Measurements from ENCODE around the gene GJC2. TPM values are rescaled to one million over a fixed set of nuclear protein-coding genes. Genes with fewer than 3 reads are reported as not detected.
A peak's percentile ranks its signal among the peaks of the same experiment; 100 is the strongest.

Gene GJC2
- total and polyA plus RNA-seq, 3 donors from 2014 or later = 2.0 to 4.2 (median 2.6) TPM

- Histone ChIP-seq H3K4me3 (peak overlapping the region; percentile 94 to 99), H3K27me3 (no peaks in the 10 kb centered on the region), H3K9me3 (no peaks in the 10 kb centered on the region), H3K36me3 (ENCODE audit: low read depth, missing control alignments) (no peaks in the 10 kb centered on the region), H3K4me1 (peaks cover 32% of the 10 kb centered on the region), H3K27ac (peak overlapping the region; percentile 97 to 99)
- no peak for TF ChIP-seq CTCF (IDR thresholded peaks at IDR 0.05)
- TF ChIP-seq POLR2A (IDR thresholded peaks at IDR 0.05) = no peak
- intact Hi-C loops (cut with DNase I; ENCODE audit: low total_unique reads) = no loop called here
- DNase-seq = no peak
- 2 to 5% methylated on average over 17 to 25 of the region's 25 CpGs for WGBS, 2 donors
Observed at GRCh38 chr1:228140724-228141225, 9.0 kb upstream of the GJC2 start.

- TF ChIP-seq POLR2A (IDR thresholded peaks at IDR 0.05) (no peak), CTCF (IDR thresholded peaks at IDR 0.05) (no peak)
- H3K36me3 ChIP-seq (ENCODE audit: low read depth, missing control alignments) = no peaks in the 10 kb centered on the region
- peak overlapping the region; percentile 94 to 99 for H3K4me3 ChIP-seq
- no peaks in the 10 kb centered on the region for H3K27me3 ChIP-seq
- peak overlapping the region; percentile 97 to 99 for H3K27ac ChIP-seq
- WGBS, 2 donors = 8 to 9% methylated on average over 14 to 27 of the region's 27 CpGs
- DNase-seq = peak; percentile 79
- peaks cover 38% of the 10 kb centered on the region for H3K4me1 ChIP-seq
- intact Hi-C loops (cut with DNase I; ENCODE audit: low total_unique reads) = no loop called here
- no peaks in the 10 kb centered on the region for H3K9me3 ChIP-seq
Observed at GRCh38 chr1:228141226-228142044, 8.3 kb upstream of the GJC2 start.

- no peaks in the 10 kb centered on the region for H3K27me3 ChIP-seq
- peaks cover 45% of the 10 kb centered on the region for H3K4me1 ChIP-seq
- WGBS, 2 donors = 74 to 84% methylated on average over 4 to 16 of the region's 16 CpGs
- intact Hi-C loops (cut with DNase I; ENCODE audit: low total_unique reads) = no loop called here
- H3K9me3 ChIP-seq = no peaks in the 10 kb centered on the region
- no peak overlapping the region for H3K4me3 ChIP-seq
- TF ChIP-seq CTCF (IDR thresholded peaks at IDR 0.05) (no peak), POLR2A (IDR thresholded peaks at IDR 0.05) (no peak)
- DNase-seq = no peak
- H3K36me3 ChIP-seq (ENCODE audit: low read depth, missing control alignments) = no peaks in the 10 kb centered on the region
- peak overlapping the region; percentile 97 to 99 for H3K27ac ChIP-seq
Observed at GRCh38 chr1:228142155-228142691, 7.5 kb upstream of the GJC2 start.

DNA sequence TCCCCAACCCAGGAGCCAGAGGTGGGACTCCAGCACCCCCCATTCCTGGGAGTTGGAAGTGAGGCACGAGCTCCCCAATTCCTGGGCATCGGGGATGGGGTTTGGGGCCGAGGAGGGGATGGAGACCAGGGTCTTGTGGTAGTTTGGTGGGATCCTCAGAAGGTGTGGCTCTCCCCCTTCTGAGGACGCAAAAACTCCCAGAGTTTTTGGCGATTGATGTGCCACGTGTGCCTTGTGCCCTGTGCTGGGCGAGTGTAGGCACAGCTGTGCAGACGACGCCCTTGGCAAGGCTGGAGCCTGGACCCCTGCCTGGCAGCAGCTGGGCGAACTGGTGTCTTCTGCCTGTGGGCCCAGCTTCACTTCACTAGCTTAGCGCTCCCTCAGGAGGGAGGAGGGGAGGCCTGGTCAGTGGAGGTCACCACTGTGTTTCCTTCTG is 7.0 kb upstream of the GJC2 start:
- peak overlapping the region in 1 of 2 donors; percentile 99 for H3K27ac ChIP-seq
- no peaks in the 10 kb centered on the region for H3K36me3 ChIP-seq (ENCODE audit: low read depth, missing control alignments)
- H3K4me1 ChIP-seq = peaks cover 50% of the 10 kb centered on the region
- WGBS, 2 donors = 83 to 100% methylated on average over 3 to 11 of the region's 11 CpGs
- TF ChIP-seq CTCF (IDR thresholded peaks at IDR 0.05) (no peak), POLR2A (IDR thresholded peaks at IDR 0.05) (no peak)
- intact Hi-C loops (cut with DNase I; ENCODE audit: low total_unique reads) = no loop called here
- H3K27me3 ChIP-seq = no peaks in the 10 kb centered on the region
- no peak for DNase-seq
- no peak overlapping the region for H3K4me3 ChIP-seq
- H3K9me3 ChIP-seq = no peaks in the 10 kb centered on the region

All from testis (tissue), 3 donors.